HG03139 (cell line): ENCODE data around the gene OR7C1.
"Not testable (repeated sequence)": the region's sequence is repeated elsewhere in the genome, so short reads cannot be mapped to it uniquely, and the experiment has no call there.

Experiments used
- ATAC-seq: cut with Tn5 transposase; IDR thresholded peaks from one replicate; pipeline ENCODE4 v1.9.1; 2021; ENCODE audit not compliant: unreplicated experiment

OR7C1 gene

GRCh38 chr19:14768001-14768400 is 67.0 kb downstream of the OR7C1 start:
- no peak for ATAC-seq

- ATAC-seq, result no peak
Measured at GRCh38 chr19:14767466-14767971, 67.5 kb downstream of the OR7C1 start.

GRCh38 chr19:14765841-14766240 is 69.1 kb downstream of the OR7C1 start:
- not testable (repeated sequence) for ATAC-seq

- not testable (repeated sequence) for ATAC-seq
Measured at GRCh38 chr19:14765403-14765802, 69.6 kb downstream of the OR7C1 start.

- no peak for ATAC-seq
Measured at GRCh38 chr19:14764401-14764800, 70.6 kb downstream of the OR7C1 start.

GRCh38 chr19:14763497-14764145 is 71.4 kb downstream of the OR7C1 start:
- no peak for ATAC-seq

- ATAC-seq, result no peak
Measured at GRCh38 chr19:14762111-14762510, 72.9 kb downstream of the OR7C1 start.

GRCh38 chr19:14761607-14762006 is 73.4 kb downstream of the OR7C1 start:
- no peak for ATAC-seq

GRCh38 chr19:14758816-14759215 is 76.2 kb downstream of the OR7C1 start:
- ATAC-seq, result no peak

- no peak for ATAC-seq
Measured at GRCh38 chr19:14748601-14749000, 86.4 kb downstream of the OR7C1 start.
